Measurements from ENCODE around the gene CCDC201. TPM values are rescaled to one million over a fixed set of nuclear protein-coding genes. Genes with fewer than 3 reads are reported as not detected.

CCDC201 gene
- total and polyA plus RNA-seq, 2 of the 8 experiments (the other 6 are each of a cell fraction or from before 2014, with no cell fraction given), result not detected

GRCh38 chr7:45897042-45897690 is 24.3 kb upstream of the CCDC201 start:
- no peak overlapping the region for H2BK12ac ChIP-seq (ENCODE audit: low read depth, low read length)
- no peaks in the 10 kb centered on the region for H3K79me1 ChIP-seq (ENCODE audit: low read depth, low read length)
- no peaks in the 10 kb centered on the region for H3K9me3 ChIP-seq (ENCODE audit: insufficient read depth in 2 of 2, low read depth in 1 of 2, low read length in 1 of 2)
- FAIRE-seq (no peak), DNase-seq (ENCODE audit: low read depth in 1 of 2, low spot score in 2 of 2) (no peak)
- H4K8ac ChIP-seq (ENCODE audit: extremely low read depth, insufficient read depth, low read length), result no peak overlapping the region
- no peak overlapping the region for H2BK120ac ChIP-seq (replicated peaks; ENCODE audit: low read depth, low read length)
- no peaks in the 10 kb centered on the region for H3K36me3 ChIP-seq (ENCODE audit: control insufficient read depth in 2 of 4, insufficient read depth in 4 of 4, low read length in 3 of 4)
- no peak overlapping the region for H3K18ac ChIP-seq (ENCODE audit: extremely low read depth, low read length)
- H3K79me2 ChIP-seq (ENCODE audit: control insufficient read depth in 1 of 2, insufficient read depth in 2 of 2, low read length in 2 of 2), result no peaks in the 10 kb centered on the region
- no peak overlapping the region for H3K56ac ChIP-seq (replicated peaks; ENCODE audit: insufficient read length, low read depth, low read length)
- H3K27ac ChIP-seq (ENCODE audit: low read depth, low read length), result no peak overlapping the region
- no peak overlapping the region for H2BK5ac ChIP-seq (ENCODE audit: low read depth, low read length)
- no peak overlapping the region for H4K5ac ChIP-seq (ENCODE audit: insufficient read length, low read depth, low read length)
- no peaks in the 10 kb centered on the region for H3K23me2 ChIP-seq (ENCODE audit: low read depth, low read length)
- peaks cover 0 to 4% (median 0%) of the 10 kb centered on the region in 4 experiments; a peak in 2 of 7 replicates for H3K27me3 ChIP-seq (replicated peaks in 1 of 4; ENCODE audit: control insufficient read depth in 3 of 4, extremely low read depth in 1 of 4, insufficient read depth in 3 of 4, low read length in 3 of 4)
- H4K20me1 ChIP-seq (replicated peaks in 1 of 2; ENCODE audit: control insufficient read depth in 1 of 2, insufficient read depth in 2 of 2, low read length in 2 of 2), result no peaks in the 10 kb centered on the region
- no peak overlapping the region for H2BK15ac ChIP-seq (ENCODE audit: low read length)
- POLR2A ChIA-PET (ENCODE audit: partially characterized antibody), result no interaction called here
- no peak overlapping the region for H3K9ac ChIP-seq (replicated peaks in 1 of 4; ENCODE audit: extremely low read depth in 1 of 4, low read depth in 3 of 4, low read length in 3 of 4)
- H3K4me3 ChIP-seq (ENCODE audit: extremely low read depth in 1 of 4, insufficient read depth in 2 of 4, low read depth in 3 of 4, low read length in 4 of 4), result no peak overlapping the region
- H3K14ac ChIP-seq (ENCODE audit: insufficient read length), result no peak overlapping the region
- H2AFZ ChIP-seq (ENCODE audit: low read length), result no peak overlapping the region
- H2BK20ac ChIP-seq (ENCODE audit: low read length), result no peak overlapping the region
- H3K4ac ChIP-seq (replicated peaks; ENCODE audit: insufficient read length, low read depth, low read length), result no peak overlapping the region
- no peak overlapping the region for H3K23ac ChIP-seq (ENCODE audit: insufficient read length)
- H3K4me1 ChIP-seq (replicated peaks in 1 of 4; ENCODE audit: control insufficient read depth in 3 of 4, insufficient read depth in 4 of 4, low read length in 3 of 4), result no peaks in the 10 kb centered on the region
- CTCF ChIA-PET (ENCODE audit: partially characterized antibody), result no interaction called here
- no peak overlapping the region for H2AK5ac ChIP-seq (ENCODE audit: low read depth, low read length)
- H3K4me2 ChIP-seq (ENCODE audit: insufficient read depth in 1 of 2, low read depth in 2 of 2, low read length in 2 of 2), result no peak overlapping the region
- H4K91ac ChIP-seq (replicated peaks; ENCODE audit: insufficient read length, low read length), result no peak overlapping the region
- WGBS, 2 experiments (ENCODE audit: extremely low coverage in 1 of 2, insufficient coverage in 1 of 2, insufficient read length in 1 of 2, insufficient replicate concordance in 2 of 2, low coverage in 1 of 2, low lambda C conversion rate in 2 of 2, missing lambda C conversion rate in 1 of 2), result 100% methylated on average over 1 of the region's 1 CpG; no CpG with 5 or more reads in 1 of the 2 experiments
- no peak for TF ChIP-seq TEAD4 (IDR thresholded peaks at IDR 0.05; ENCODE audit: low read depth, low read length)
- no peak for TF ChIP-seq EZH2 (IDR thresholded peaks at IDR 0.05; ENCODE audit: low read depth, low read length, severe bottlenecking)
- TF ChIP-seq RAD21 (IDR thresholded peaks at IDR 0.05 in 1 of 2, conservative IDR thresholded peaks at IDR 0.05 in 1 of 2; ENCODE audit: low read depth in 2 of 2, low read length in 2 of 2), result no peak
- TF ChIP-seq GTF2F1 (IDR thresholded peaks at IDR 0.05; ENCODE audit: borderline replicate concordance, low read depth, low read length), result no peak
- TF ChIP-seq MAX (IDR thresholded peaks at IDR 0.05), result no peak
- TF ChIP-seq MAFK (IDR thresholded peaks at IDR 0.05; ENCODE audit: low read depth, low read length), result no peak
- TF ChIP-seq NRF1 (IDR thresholded peaks at IDR 0.05; ENCODE audit: low read depth, low read length), result no peak
- TF ChIP-seq E2F6 (IDR thresholded peaks at IDR 0.05), result no peak
- TF ChIP-seq SUZ12 (IDR thresholded peaks at IDR 0.05; ENCODE audit: low read length), result no peak
- no peak for TF ChIP-seq SIX5 (IDR thresholded peaks at IDR 0.05; ENCODE audit: low read depth, low read length)
- TF ChIP-seq CTBP2 (IDR thresholded peaks at IDR 0.05; ENCODE audit: borderline replicate concordance, insufficient read depth, insufficient read length, low read length), result no peak
- no peak for TF ChIP-seq SIRT6 (IDR thresholded peaks at IDR 0.05; ENCODE audit: low read length)
- TF ChIP-seq ASH2L (IDR thresholded peaks at IDR 0.05; ENCODE audit: low read length), result no peak

Measured in H1 (cell line).